Stimulated activated CD4-positive, alpha-beta T cell treated with anti-CD3 and anti-CD28 coated beads, Interleukin-4, amount 100 ng/mL, for 48 hours (primary cell): Measurements from ENCODE around the gene OTOS.

ENCODE experiments used
- DNase-seq, 2 donors: peaks; one replicate each; pipeline ENCODE4 v3.0.0-alpha.2; 2020; ENCODE audit warnings: low read depth in 2 of 2

The OTOS gene

GRCh38 chr2:240151477-240152031 lies 11.1 kb upstream of the OTOS start:
- DNase-seq = no peak

GRCh38 chr2:240149943-240150784 lies 9.7 kb upstream of the OTOS start:
- DNase-seq = peak in 1 of 2 donors; percentile 36

GRCh38 chr2:240147911-240148587 lies 7.6 kb upstream of the OTOS start:
- no peak for DNase-seq

- no peak for DNase-seq
Measured at GRCh38 chr2:240147382-240147781, 6.9 kb upstream of the OTOS start.

GRCh38 chr2:240146627-240147278 lies 6.3 kb upstream of the OTOS start:
- DNase-seq = no peak

- DNase-seq = no peak
Measured at GRCh38 chr2:240146141-240146561, 5.7 kb upstream of the OTOS start.

GRCh38 chr2:240145461-240145860 lies 5.0 kb upstream of the OTOS start:
- DNase-seq = no peak

- no peak for DNase-seq
Measured at GRCh38 chr2:240144649-240145261, 4.3 kb upstream of the OTOS start.

GRCh38 chr2:240143801-240144648 lies 3.6 kb upstream of the OTOS start:
- peak; percentile 58 to 84 for DNase-seq

GRCh38 chr2:240143276-240143675 lies 2.8 kb upstream of the OTOS start:
- DNase-seq = no peak

- DNase-seq = no peak
Measured at GRCh38 chr2:240142859-240143258, 2.4 kb upstream of the OTOS start.

- no peak for DNase-seq
Measured at GRCh38 chr2:240142256-240142775, 1.9 kb upstream of the OTOS start.

- DNase-seq = no peak
Measured at GRCh38 chr2:240141736-240142135, 1.3 kb upstream of the OTOS start.

- DNase-seq = no peak
Measured at GRCh38 chr2:240140920-240141319, 462 bp upstream of the OTOS start.

- DNase-seq = no peak
Measured at GRCh38 chr2:240139666-240140393, 628 bp downstream of the OTOS start.

GRCh38 chr2:240139011-240139441 lies 1.4 kb downstream of the OTOS start:
- DNase-seq = no peak

- no peak for DNase-seq
Measured at GRCh38 chr2:240138254-240138984, 2.0 kb downstream of the OTOS start.

- DNase-seq = no peak
Measured at GRCh38 chr2:240137596-240138253, 2.7 kb downstream of the OTOS start.
